HepG2 (cell line): ENCODE data around the gene ADD2. TPM values are rescaled to one million over a fixed set of nuclear protein-coding genes. Genes with fewer than 3 reads are reported as not detected.
"Not testable (repeated sequence)": the region's sequence is repeated elsewhere in the genome, so short reads cannot be mapped to it uniquely, and the experiment has no call there.

Experiments used
- ATAC-seq: fragments of 200-7000 bp; cut with Tn5 transposase; 3 replicates; pipeline ENCODE4 v1.9.1; 2020; ENCODE audit warnings: mild to moderate bottlenecking, moderate library complexity
- BruUV-seq: library from RNA; stranded (reverse); fragments of 400-500 nt; replicated peaks from 2 replicates; lab custom pipeline; 2021; lab: Mats Ljungman, UMichigan
- CTCF ChIA-PET: fragments of 300-600 bp; formaldehyde crosslinking; extraction: SDS; loops from one replicate; lab custom pipeline; 2021; ENCODE audit warnings: low total read pairs, inconsistent platforms, low intra/inter-chr PET ratio; lab: Yijun Ruan, JAX
- POLR2A ChIA-PET: fragments of 350-600 bp; sonication (Branson Sonifier 250); formaldehyde crosslinking; loops from one replicate; lab custom pipeline; 2020; ENCODE audit warnings: antibody characterized with exemption, inconsistent platforms; lab: Yijun Ruan, JAX
- DNase-seq: peaks from one replicate; pipeline ENCODE4 v3.0.0-alpha.2; 2015; ENCODE audit warnings: low spot score
- FAIRE-seq: peaks from 3 replicates; lab custom pipeline; 2011; peaks lifted over from hg19 to GRCh38; lab: Jason Lieb, UNC
- H2AFZ ChIP-seq: one replicate; pipeline ENCODE4 v1.6.1; 2011; ENCODE audit warnings: low read length, inconsistent platforms
- H3K27ac ChIP-seq: fragments of 300-600 bp; 3 replicates; pipeline ENCODE4 v1.8.0; 2011; ENCODE audit warnings: mixed run types, mild to moderate bottlenecking, mixed read lengths, low read length, inconsistent platforms; ENCODE audit not compliant: insufficient read depth; ENCODE audit errors: extremely low read length
- H3K27me3 ChIP-seq, 2 experiments: fragments of 200-600 bp in 1 of 2; 2 replicates in 1 of 2; 3 replicates in 1 of 2; pipeline versions ENCODE4 v1.6.0 to v1.8.0; 2011; ENCODE audit warnings: low read length in 2 of 2, mild to moderate bottlenecking in 2 of 2, moderate library complexity in 2 of 2, inconsistent platforms in 1 of 2; ENCODE audit not compliant: insufficient read depth in 2 of 2, control insufficient read depth in 1 of 2
- H3K36me3 ChIP-seq, 2 experiments: fragments of 200-600 bp in 1 of 2; replicated peaks in 1 of 2; 2 replicates in 1 of 2; 3 replicates in 1 of 2; pipeline versions ENCODE4 v1.5.1 to v1.8.0; 2011; ENCODE audit warnings: low read length in 2 of 2, inconsistent platforms in 1 of 2; ENCODE audit not compliant: insufficient read depth in 2 of 2, control insufficient read depth in 1 of 2
- H3K4me1 ChIP-seq: 2 replicates; pipeline ENCODE4 v1.5.1; 2012; ENCODE audit warnings: low read length, inconsistent platforms; ENCODE audit not compliant: insufficient read depth
- H3K4me2 ChIP-seq: 2 replicates; pipeline ENCODE4 v1.6.0; 2011; ENCODE audit warnings: low read depth, low read length, inconsistent platforms
- H3K4me3 ChIP-seq, 3 experiments: fragments of 200-600 bp in 1 of 3; sonication (generic), shearing (Covaris generic) in 1 of 3; replicated peaks in 1 of 3; 2 replicates each; pipeline ENCODE4 v1.5.1; 2011 to 2016; ENCODE audit warnings: low read length in 3 of 3, inconsistent platforms in 2 of 3, low read depth in 2 of 3, mild to moderate bottlenecking in 2 of 3, control low read depth in 1 of 3, mixed read lengths in 1 of 3; ENCODE audit not compliant: insufficient read depth in 1 of 3
- H3K79me2 ChIP-seq: one replicate; pipeline ENCODE4 v1.6.1; 2011; ENCODE audit warnings: low read length, inconsistent platforms; ENCODE audit not compliant: insufficient read depth
- H3K9ac ChIP-seq: 2 replicates; pipeline ENCODE4 v1.6.0; 2011; ENCODE audit warnings: mild to moderate bottlenecking, low read depth, low read length, inconsistent platforms; ENCODE audit not compliant: insufficient read depth
- H3K9me3 ChIP-seq: 2 replicates; pipeline ENCODE4 v1.5.1; 2012; ENCODE audit warnings: mild to moderate bottlenecking, low read length
- H4K20me1 ChIP-seq: 2 replicates; pipeline ENCODE4 v1.6.0; 2011; ENCODE audit warnings: inconsistent platforms, mild to moderate bottlenecking, low read length, moderate library complexity; ENCODE audit not compliant: insufficient read depth
- AHDC1 ChIP-seq: sonication (generic); formaldehyde crosslinking; IDR thresholded peaks from 2 replicates; pipeline ENCODE4 v1.5.1; 2020; ENCODE audit warnings: mild to moderate bottlenecking, missing genetic modification reagents, borderline replicate concordance
- ETV6 ChIP-seq: sonication (generic); formaldehyde crosslinking; conservative IDR thresholded peaks from 2 replicates; pipeline ENCODE4 v1.4.0; 2020; ENCODE audit warnings: missing genetic modification reagents
- HOXA9 ChIP-seq: sonication (generic); formaldehyde crosslinking; IDR thresholded peaks from 2 replicates; pipeline ENCODE4 v1.8.1; 2022; ENCODE audit warnings: missing genetic modification reagents, mild to moderate bottlenecking, moderate library complexity, borderline replicate concordance
- KLF15 ChIP-seq: sonication (generic); formaldehyde crosslinking; IDR thresholded peaks from 2 replicates; pipeline ENCODE4 v1.8.1; 2023; ENCODE audit warnings: borderline replicate concordance, mild to moderate bottlenecking, inconsistent platforms, missing genetic modification reagents, mixed read lengths
- KLF9 ChIP-seq: IDR thresholded peaks from 2 replicates; pipeline ENCODE4 v1.6.1; 2016; ENCODE audit warnings: low read depth
- PAX8 ChIP-seq: sonication (generic); formaldehyde crosslinking; IDR thresholded peaks from 2 replicates; pipeline ENCODE4 v1.8.0; 2022; ENCODE audit warnings: mild to moderate bottlenecking, missing genetic modification reagents, borderline replicate concordance
- RELA ChIP-seq: sonication (generic); formaldehyde crosslinking; IDR thresholded peaks from 2 replicates; pipeline ENCODE4 v1.4.0; 2020; ENCODE audit warnings: missing genetic modification reagents
- REPIN1 ChIP-seq: sonication (generic); formaldehyde crosslinking; IDR thresholded peaks from 2 replicates; pipeline ENCODE4 v1.8.0; 2022; ENCODE audit warnings: missing genetic modification reagents, low read depth, mild to moderate bottlenecking, borderline replicate concordance
- TFAP4 ChIP-seq: sonication (generic); IDR thresholded peaks from 2 replicates; pipeline ENCODE4 v1.6.1; 2016; ENCODE audit warnings: low read depth, borderline replicate concordance
- ZBTB2 ChIP-seq: sonication (generic); formaldehyde crosslinking; IDR thresholded peaks from 2 replicates; pipeline ENCODE4 v1.8.0; 2022; ENCODE audit warnings: low read depth, missing genetic modification reagents
- ZFP41 ChIP-seq: sonication (generic); formaldehyde crosslinking; IDR thresholded peaks from 2 replicates; pipeline ENCODE4 v1.4.0; 2020; ENCODE audit warnings: mild to moderate bottlenecking, missing genetic modification reagents, borderline replicate concordance
- ZNF556 ChIP-seq: sonication (generic); formaldehyde crosslinking; IDR thresholded peaks from 2 replicates; pipeline ENCODE4 v1.4.0; 2020; ENCODE audit warnings: mild to moderate bottlenecking, missing genetic modification reagents, borderline replicate concordance
- WGBS: methylation state at CpG from one replicate; pipeline ENCODE4 v1.1.6; 2017; ENCODE audit warnings: low lambda C conversion rate; 5-methylcytosine and 5-hydroxymethylcytosine counted together
- in situ Hi-C: cut with HindIII; loops from 2 replicates; pipeline ENCODE4 v1.10.0; 2017; ENCODE audit warnings: low pct_unique_long_range_greater_than_20kb; ENCODE audit not compliant: extremely low pct_ligation_motif_present
- intact Hi-C: fragments of 100-400 bp; cut with micrococcal nuclease; formaldehyde crosslinking; loops from one replicate; pipeline ENCODE4 v1.10.0; 2022; ENCODE audit not compliant: unreplicated experiment
- polyA plus RNA-seq, 8 experiments: library from polyadenylated mRNA; depleted of rRNA in 3 of 8; stranded (reverse) in 7 of 8; unstranded in 1 of 8; fragments of >200 nt; fragmentation: Illumina TruSeq in 4 of 8; extraction: Trizol in 4 of 8; gene quantifications; 2 replicates each; pipeline versions ENCODE4 v1.2.1 to v1.2.3, GENCODE V29; 2011 to 2016; ENCODE audit warnings: low read depth in 4 of 8, missing spikeins in 1 of 8, mixed read lengths in 1 of 8; ENCODE audit not compliant: insufficient read depth in 1 of 8
- total RNA-seq, 5 experiments: library from RNA; depleted of rRNA; stranded (reverse); fragments of >200 nt; fragmentation: Illumina TruSeq; extraction: Trizol; gene quantifications; 2 replicates each; pipeline ENCODE4 v1.2.3, GENCODE V29; 2016; ENCODE audit warnings: low read depth in 1 of 5

Gene ADD2
- total and polyA plus RNA-seq, 2 of the 13 experiments (the other 11 are each of a cell fraction or from before 2014, with no cell fraction given): 0.05 to 0.13 TPM

- ATAC-seq: no peak
- H3K36me3 ChIP-seq: no peaks in the 10 kb centered on the region
- BruUV-seq: no TSS peak
- 22% methylated on average over 4 of the region's 4 CpGs for WGBS
- H3K9ac ChIP-seq: no peak overlapping the region
- intact Hi-C loops (no loop called here), in situ Hi-C loops (no loop called here)
- no peaks in the 10 kb centered on the region for H4K20me1 ChIP-seq
- H3K4me1 ChIP-seq: no peaks in the 10 kb centered on the region
- H3K9me3 ChIP-seq: no peaks in the 10 kb centered on the region
- CTCF ChIA-PET: no interaction called here
- peaks cover 0 to 4% of the 10 kb centered on the region in 2 experiments; a peak in 1 of 5 replicates for H3K27me3 ChIP-seq
- FAIRE-seq: no peak
- POLR2A ChIA-PET: no interaction called here
- no peak overlapping the region for H3K27ac ChIP-seq
- H3K4me3 ChIP-seq: no peak overlapping the region
- no peak for DNase-seq
- H2AFZ ChIP-seq: no peak overlapping the region
- no peaks in the 10 kb centered on the region for H3K79me2 ChIP-seq
- TF ChIP-seq PAX8 (CRISPR knock-in tag) (no peak), ZBTB2 (CRISPR knock-in tag) (no peak), KLF9 (CRISPR knock-in tag) (no peak), RELA (CRISPR knock-in tag) (no peak), HOXA9 (no peak), REPIN1 (CRISPR knock-in tag) (no peak), TFAP4 (no peak), ETV6 (CRISPR knock-in tag) (no peak), KLF15 (CRISPR knock-in tag) (no peak), ZNF556 (CRISPR knock-in tag) (no peak), ZFP41 (CRISPR knock-in tag) (no peak), AHDC1 (no peak)
- H3K4me2 ChIP-seq: no peak overlapping the region
Observed at GRCh38 chr2:70743068-70743467, 24.9 kb downstream of the ADD2 start.

- H3K79me2 ChIP-seq, H2AFZ ChIP-seq, intact Hi-C loops, H3K9ac ChIP-seq, CTCF ChIA-PET, H3K4me1 ChIP-seq, H3K27ac ChIP-seq, BruUV-seq, H3K9me3 ChIP-seq, H3K27me3 ChIP-seq, in situ Hi-C loops, POLR2A ChIA-PET, H3K4me3 ChIP-seq, FAIRE-seq, H3K36me3 ChIP-seq, H4K20me1 ChIP-seq, DNase-seq, H3K4me2 ChIP-seq, ATAC-seq: not testable (repeated sequence)
- WGBS: 3% methylated on average over 1 of the region's 1 CpG
Observed at GRCh38 chr2:70739492-70739891, 28.5 kb downstream of the ADD2 start.
